ENCODE measurements around the gene PCDHA9. TPM values are rescaled to one million over a fixed set of nuclear protein-coding genes. Genes with fewer than 3 reads are reported as not detected.

The PCDHA9 gene, protein sequence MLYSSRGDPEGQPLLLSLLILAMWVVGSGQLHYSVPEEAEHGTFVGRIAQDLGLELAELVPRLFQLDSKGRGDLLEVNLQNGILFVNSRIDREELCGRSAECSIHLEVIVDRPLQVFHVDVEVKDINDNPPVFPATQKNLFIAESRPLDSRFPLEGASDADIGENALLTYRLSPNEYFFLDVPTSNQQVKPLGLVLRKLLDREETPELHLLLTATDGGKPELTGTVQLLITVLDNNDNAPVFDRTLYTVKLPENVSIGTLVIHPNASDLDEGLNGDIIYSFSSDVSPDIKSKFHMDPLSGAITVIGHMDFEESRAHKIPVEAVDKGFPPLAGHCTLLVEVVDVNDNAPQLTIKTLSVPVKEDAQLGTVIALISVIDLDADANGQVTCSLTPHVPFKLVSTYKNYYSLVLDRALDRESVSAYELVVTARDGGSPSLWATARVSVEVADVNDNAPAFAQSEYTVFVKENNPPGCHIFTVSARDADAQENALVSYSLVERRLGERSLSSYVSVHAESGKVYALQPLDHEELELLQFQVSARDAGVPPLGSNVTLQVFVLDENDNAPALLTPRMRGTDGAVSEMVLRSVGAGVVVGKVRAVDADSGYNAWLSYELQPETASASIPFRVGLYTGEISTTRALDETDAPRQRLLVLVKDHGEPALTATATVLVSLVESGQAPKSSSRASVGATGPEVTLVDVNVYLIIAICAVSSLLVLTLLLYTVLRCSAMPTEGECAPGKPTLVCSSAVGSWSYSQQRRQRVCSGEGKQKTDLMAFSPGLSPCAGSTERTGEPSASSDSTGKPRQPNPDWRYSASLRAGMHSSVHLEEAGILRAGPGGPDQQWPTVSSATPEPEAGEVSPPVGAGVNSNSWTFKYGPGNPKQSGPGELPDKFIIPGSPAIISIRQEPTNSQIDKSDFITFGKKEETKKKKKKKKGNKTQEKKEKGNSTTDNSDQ
- total RNA-seq: under 0.01 TPM in 2 replicates

GRCh38 chr5:140848139-140849102 lies at the start of gene PCDHA9:
Gene PCDHA9, plus strand, starts transcription at chr5:140848382. Its CDS starts 114 bp downstream, at chr5:140848496.

DNA sequence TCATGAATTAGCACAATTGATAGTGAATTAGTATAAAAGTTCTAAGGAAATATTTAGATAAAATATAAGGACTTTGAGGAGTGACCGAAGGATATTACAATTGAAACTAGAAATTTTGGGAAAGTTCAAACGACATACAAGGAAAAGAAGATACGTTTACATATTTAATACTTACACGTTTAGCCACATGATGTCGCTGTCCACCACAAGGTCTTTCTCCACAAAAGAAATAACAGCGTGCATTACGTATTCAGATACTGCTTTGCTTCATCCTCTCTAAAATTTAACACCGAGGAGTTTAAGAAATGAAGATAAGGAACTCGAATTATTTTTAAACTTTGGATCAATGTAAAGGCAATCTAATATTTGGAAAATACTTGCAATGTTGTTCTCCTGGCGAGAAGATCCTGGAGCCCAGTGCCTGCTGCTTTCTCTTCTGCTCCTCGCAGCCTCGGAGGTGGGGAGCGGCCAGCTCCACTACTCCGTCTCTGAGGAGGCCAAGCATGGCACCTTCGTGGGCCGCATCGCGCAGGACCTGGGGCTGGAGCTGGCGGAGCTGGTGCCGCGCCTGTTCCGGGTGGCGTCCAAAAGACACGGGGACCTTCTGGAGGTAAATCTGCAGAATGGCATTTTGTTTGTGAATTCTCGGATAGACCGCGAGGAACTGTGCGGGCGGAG lies 47.2 kb upstream of the PCDHA9 start, which contains the start of gene PCDHA3:
TSS of gene PCDHA3 (plus strand) at position 242 of the 678 bp plus-strand sequence.

GRCh38 chr5:140806834-140807775 lies 41.1 kb upstream of the PCDHA9 start, which contains the start of gene PCDHA4:
Gene PCDHA4, plus strand, starts transcription at chr5:140807068.

DNA sequence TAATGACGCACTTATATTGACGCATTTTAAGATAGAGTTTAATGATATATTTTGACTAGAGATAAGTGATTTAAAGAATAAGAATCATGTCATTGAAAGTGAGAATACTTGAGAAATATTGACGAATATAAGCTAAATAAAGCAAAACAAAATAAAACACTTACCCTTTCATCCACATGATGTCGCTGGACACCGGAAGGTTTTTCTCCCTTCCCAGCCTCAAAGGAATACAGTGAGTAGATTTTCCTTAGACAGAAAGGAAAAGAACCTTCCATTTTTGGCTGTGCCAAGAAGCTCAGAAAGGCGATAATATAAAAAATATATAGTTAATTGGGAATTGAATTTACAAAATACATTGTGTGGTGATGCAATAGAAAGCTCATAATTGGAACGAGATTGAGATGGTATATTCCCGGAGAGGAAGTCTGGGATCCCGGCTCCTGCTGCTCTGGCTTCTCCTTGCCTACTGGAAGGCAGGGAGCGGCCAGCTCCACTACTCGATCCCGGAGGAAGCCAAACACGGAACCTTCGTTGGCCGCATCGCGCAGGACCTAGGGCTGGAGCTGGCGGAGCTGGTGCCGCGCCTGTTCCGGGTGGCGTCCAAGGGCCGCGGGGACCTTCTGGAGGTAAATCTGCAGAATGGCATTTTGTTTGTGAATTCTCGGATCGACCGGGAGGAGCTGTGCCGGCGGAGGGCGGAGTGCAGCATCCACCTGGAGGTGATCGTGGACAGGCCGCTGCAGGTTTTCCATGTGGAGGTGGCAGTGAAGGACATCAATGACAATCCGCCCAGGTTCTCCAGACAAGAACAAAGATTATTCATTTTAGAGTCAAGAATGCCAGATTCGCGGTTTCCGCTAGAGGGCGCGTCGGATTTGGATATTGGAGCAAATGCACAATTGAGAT lies 26.6 kb upstream of the PCDHA9 start, which contains the start of gene PCDHA5:
TSS of gene PCDHA5 (plus strand) at position 239 of the 906 bp plus-strand sequence.

DNA sequence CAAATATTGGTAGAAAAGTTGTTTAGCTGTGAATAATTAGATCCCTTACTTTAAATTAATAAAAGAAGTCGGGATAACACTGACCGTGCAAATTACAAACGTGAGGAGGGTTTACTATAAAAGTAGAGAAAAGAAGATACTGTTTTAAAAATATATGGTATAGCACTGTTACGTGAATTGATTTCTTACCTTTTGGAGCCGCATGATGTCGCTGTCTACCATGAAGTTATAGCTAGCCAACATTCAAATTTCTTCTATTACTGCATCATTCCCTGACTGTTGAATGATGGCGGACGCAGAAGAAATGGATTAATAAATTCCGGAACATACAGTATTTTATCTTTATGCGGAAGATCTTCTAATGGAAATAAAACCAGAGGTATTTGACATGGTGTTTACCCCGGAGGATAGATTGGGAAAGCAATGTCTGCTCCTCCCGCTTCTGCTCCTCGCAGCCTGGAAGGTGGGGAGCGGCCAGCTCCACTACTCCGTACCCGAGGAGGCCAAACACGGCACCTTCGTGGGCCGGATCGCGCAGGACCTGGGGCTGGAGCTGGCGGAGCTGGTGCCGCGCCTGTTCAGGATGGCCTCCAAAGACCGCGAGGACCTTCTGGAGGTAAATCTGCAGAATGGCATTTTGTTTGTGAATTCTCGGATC lies 20.3 kb upstream of the PCDHA9 start, which contains the start of gene PCDHA6:
TSS of gene PCDHA6 (plus strand) at position 257 of the 658 bp plus-strand sequence. CDS start at position 389, 132 bp downstream.

DNA sequence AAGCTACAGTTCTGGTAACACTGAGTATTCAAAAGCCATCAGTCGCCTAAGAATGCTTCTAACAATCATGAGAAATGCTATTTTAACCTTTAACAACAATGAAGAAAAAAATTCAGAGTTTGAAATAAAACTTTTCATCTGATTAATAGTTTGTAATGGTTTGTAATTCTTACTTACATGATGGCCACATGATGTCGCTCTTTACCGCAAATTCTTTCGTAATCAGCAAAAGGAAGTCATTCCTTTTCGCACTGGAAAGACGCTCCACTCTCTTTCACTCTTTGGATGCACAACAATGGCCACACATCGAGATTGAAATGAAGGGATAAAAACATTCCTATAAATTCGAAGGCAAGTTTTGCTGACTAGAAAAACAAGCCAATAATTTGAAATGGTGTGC lies 14.2 kb upstream of the PCDHA9 start, which contains the start of gene PCDHA7:
TSS of gene PCDHA7 (plus strand) at position 277 of the 400 bp plus-strand sequence. CDS start at position 392, 115 bp downstream.

GRCh38 chr5:140840978-140841962 lies 6.9 kb upstream of the PCDHA9 start, which contains the start of gene PCDHA8:
Gene PCDHA8, plus strand, starts transcription at chr5:140841187. Its CDS starts 135 bp downstream, at chr5:140841322.

GRCh38 chr5:140855772-140856674 lies 7.8 kb downstream of the PCDHA9 start, which contains the start of gene PCDHA10:
Gene PCDHA10, plus strand, starts transcription at chr5:140855897. Its CDS starts 152 bp downstream, at chr5:140856049.

DNA sequence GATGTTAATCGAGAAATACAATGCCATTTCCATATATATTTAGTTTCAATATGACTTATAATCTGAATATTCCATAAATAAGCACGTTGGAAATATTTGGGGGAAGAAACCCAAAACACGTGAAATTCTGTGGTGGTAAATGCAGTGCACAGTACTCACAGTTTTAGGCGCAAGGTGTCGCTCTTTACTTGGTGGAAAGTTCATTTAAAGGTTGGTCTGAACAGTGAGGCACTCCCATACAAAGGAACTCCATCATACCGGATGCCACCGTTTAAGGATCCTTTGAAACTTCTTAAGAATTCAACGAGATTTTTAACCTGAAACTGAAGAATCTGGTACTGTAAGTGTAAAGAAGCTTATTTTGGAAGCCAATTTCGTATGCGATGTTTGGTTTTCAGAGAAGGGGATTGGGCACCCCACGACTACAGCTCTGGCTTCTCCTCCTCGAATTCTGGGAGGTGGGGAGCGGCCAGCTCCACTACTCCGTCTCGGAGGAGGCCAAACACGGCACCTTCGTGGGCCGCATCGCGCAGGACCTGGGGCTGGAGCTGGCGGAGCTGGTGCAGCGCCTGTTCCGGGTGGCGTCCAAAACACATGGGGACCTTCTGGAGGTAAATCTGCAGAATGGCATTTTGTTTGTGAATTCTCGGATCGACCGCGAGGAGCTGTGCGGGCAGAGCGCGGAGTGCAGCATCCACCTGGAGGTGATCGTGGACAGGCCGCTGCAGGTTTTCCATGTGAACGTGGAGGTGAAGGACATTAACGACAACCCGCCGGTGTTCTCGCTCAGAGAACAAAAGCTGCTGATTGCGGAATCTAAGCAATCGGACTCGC lies 20.8 kb downstream of the PCDHA9 start, which contains the start of gene PCDHA11:
TSS of gene PCDHA11 (plus strand) at position 237 of the 834 bp plus-strand sequence. CDS start at position 384, 147 bp downstream.

DNA sequence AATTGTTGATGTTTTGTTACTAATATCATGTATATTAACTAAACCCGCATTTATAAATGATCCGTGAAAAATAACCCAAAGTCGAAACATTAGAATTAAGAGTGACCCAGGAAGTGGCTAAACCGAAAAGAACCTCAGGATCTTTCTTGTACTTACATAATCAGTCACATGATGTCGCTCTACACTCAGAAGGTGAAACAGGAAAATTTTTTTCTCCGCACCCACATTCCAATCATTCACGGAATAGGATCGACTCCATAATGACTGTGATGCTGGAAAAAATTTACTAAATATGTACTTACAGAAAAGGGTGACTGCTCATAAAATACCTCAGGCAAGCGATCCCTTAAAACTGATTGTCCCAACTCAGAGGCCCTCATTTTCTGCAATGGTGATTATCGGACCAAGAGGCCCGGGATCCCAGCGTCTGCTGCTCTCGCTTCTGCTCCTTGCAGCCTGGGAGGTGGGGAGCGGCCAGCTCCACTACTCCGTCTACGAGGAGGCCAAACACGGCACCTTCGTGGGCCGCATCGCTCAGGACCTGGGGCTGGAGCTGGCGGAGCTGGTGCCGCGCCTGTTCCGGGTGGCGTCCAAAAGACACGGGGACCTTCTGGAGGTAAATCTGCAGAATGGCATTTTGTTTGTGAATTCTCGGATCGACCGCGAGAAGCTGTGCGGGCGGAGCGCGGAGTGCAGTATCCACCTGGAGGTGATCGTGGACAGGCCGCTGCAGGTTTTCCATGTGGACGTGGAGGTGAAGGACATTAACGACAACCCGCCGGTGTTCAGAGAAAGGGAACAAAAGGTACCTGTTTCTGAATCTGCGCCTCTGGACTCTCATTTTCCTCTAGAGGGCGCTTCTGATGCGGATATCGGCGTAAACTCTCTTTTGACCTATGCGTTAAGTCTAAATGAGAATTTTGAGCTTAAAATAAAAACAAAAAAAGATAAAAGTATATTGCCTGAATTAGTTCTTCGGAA lies 27.2 kb downstream of the PCDHA9 start, which contains the start of gene PCDHA12:
TSS of gene PCDHA12 (plus strand) at position 224 of the 981 bp plus-strand sequence. CDS start at position 389, 165 bp downstream.

DNA sequence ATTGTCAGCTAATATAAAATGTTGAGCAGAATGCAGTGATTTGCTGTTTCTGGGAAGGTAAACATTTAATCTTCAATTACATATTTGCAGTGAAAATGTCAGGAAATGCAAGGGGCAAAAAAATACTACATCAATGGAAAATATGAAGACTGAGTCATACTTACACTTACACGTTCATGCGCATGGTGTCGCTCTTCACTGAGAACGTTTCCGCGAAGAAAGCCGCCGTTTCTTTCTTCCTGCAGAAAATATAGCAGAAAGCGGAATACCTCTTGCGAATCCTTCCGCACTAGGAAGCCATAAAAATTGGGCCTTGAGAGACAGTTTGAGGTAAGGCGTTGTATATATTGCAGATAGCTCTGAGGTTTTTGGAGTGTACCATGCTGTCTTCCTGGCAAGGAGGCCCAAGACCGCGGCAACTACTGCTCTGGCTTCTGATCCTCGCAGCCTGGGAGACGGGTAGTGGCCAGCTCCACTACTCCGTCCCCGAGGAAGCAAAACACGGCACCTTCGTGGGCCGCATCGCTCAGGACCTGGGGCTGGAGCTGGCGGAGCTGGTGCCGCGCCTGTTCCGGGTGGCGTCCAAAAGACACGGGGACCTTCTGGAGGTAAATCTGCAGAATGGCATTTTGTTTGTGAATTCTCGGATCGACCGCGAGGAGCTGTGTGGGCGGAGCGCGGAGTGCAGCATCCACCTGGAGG lies 33.9 kb downstream of the PCDHA9 start, which contains the start of gene PCDHA13:
TSS of gene PCDHA13 (plus strand) at position 236 of the 702 bp plus-strand sequence. CDS start at position 381, 145 bp downstream.

